GM18511 (cell line): ENCODE data around the gene PPP2CA.
"Not testable (repeated sequence)": the region's sequence is repeated elsewhere in the genome, so short reads cannot be mapped to it uniquely, and the experiment has no call there.

Source experiments
- ATAC-seq: cut with Tn5 transposase; IDR thresholded peaks from one replicate; pipeline ENCODE4 v1.9.1; 2021; ENCODE audit warnings: mild to moderate bottlenecking, moderate library complexity; ENCODE audit not compliant: unreplicated experiment

Gene PPP2CA

DNA sequence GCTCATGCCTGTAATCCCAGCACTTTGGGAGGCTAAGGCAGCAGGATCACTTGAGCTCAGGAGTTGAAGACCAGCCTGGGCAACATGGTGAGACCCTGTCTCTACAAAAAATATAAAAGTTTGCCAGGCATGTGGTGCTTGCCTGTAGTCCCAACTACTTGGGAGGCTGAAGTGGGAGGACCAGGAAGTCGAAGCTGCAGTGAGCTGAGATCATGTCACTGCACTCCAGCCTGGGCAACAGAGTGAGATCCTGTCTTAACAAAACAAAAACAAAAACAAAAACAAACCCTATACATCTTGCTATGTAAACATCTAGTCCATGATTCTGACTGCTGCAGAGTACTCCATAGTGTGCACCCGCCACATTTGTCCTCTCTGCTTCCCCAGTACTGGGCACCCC lies 19.8 kb upstream of the PPP2CA start:
- ATAC-seq = no peak

DNA sequence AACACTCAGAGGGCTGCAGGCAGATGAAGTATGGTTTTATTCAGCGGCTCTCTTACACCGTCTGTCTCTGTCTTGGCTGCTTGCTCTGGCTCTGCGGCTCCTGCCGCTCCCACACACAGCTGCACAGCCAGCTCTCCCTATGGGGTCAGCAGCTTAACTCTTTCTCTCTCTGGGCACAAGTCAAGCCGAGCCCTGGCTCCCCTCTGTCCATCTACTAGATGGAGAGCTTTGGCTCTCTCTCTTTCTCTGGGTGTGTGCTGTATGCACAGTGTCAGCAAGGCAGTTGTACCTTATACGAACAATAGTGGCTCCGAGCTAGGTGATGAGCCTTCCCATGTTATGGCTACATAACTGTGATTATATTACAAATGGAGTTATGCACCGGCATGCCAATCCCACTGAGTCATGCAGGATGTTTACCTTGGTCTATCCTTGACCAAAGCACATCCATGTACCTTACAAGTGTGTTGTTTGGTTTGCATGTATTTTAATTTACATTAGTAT lies 19.3 kb upstream of the PPP2CA start:
- no peak for ATAC-seq

DNA sequence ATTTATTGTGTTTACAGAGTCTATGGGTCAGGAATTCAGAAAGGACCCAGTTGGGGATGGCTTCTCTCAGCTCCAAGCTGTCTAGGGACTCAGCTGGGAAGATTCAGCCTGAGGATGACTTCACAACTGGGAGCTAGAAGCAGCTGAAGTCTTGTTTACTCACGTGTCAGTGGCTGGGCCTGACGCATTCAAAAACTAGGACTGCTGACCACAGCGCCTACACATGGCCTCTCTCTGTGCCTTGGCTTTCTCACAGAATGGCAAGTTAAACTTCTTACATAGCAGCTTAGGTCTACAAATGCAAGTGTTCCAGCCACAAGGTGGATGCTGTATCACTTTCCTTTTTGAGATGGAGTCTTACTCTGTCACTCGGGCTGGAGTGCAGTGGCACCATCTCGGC lies 16.3 kb upstream of the PPP2CA start:
- no peak for ATAC-seq

DNA sequence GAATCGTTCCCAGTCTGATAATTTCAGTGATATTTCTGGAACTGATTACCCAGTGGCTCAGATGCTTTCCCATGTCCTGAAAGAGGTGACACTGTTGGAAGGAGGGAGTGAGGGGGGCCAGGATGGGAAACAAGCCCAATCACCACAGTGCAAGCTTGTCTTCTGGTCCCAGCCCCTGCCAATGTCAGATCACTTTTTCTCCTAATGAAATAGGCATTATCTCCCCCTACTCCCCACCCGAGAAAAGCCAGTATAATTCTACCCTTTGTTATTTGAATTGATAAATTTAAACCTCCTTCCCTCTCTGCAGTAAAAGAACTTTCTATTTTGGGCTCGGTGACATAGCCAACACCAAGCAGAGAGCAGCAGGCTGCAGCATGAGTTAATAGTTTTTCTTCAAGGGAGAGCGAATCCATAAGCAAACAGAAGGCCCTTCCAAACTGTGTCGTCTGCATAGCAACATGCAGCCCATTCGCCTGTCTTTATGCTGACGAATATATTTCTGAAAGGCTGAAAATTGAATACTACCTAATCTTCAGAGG lies 14.6 kb upstream of the PPP2CA start:
- ATAC-seq = no peak

DNA sequence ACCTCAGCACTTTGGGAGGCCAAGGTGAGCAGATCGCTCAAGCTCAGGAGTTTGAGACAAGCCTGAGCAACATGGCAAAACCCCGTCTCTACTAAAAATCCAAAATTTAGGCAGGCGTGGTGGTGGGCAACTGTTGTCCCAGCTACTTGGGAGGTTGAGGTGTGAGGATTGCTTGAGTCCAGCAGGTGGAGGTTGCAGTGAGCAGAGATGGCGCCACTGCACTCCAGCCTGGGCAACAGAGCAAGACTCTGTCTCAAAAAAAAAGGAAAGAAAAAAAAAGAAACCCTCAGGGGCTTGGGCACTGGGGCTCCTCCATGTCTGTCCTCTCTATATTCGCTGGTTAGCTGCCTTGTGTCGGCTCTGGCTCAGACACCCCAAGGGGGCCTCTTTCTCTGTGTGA lies 10.9 kb upstream of the PPP2CA start:
- ATAC-seq = no peak

DNA sequence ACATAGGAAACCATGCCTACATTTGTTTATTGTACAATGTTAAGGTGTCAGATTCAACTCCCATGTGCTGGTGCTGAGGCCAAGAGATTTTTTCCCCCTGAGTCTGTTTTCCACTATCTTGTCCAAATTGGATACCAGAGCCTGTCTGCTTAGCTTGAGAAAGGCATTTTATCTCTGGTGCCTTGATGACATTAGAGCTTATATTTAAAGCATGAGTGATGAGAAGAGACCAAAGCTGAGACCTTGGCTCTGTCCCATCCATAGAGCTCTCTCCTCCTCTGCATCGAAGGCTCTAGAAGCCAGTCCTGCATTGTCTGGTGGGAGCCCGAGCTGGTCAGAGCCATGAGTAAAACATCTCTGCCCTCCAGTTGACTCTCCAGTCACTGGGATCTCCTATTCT lies 10.4 kb upstream of the PPP2CA start:
- ATAC-seq = no peak

DNA sequence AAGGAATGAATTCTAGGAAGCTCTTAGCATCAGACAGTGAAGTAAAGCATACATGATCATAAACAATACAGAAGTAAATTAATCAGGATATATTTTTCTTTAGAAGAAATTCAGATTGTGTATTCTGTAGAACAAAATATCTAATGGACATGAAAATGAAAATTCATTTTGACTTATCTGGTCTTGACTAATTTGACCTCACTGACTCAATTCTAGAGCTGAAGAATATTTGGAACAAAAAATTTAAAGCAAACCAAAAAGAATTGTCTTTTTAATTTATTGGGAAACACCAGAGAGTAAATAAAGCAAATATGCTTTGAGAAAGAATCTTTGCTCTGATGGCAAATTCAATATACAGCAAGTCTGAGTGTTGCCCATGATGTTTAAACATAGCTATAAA lies 2.8 kb upstream of the PPP2CA start:
- ATAC-seq = no peak

DNA sequence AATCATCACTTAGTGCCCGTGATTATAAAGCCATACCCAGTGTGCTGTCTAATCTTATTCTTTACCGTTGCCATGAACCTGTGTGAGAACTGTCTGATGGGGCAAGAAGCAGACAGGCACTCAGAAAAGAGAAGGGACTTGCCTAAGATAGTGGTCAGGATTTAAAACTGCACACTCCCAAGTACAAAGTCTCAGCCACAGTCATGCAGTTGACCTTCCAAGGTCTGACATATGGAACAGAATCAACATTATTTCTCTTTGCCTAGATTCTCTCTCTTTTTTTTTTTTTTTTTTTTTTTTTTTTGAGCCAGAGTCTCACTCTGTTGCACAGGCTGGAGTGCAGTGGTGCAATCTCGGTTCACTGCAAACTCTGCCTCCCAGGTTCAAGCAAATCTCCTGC lies 1.9 kb upstream of the PPP2CA start:
- no peak for ATAC-seq

DNA sequence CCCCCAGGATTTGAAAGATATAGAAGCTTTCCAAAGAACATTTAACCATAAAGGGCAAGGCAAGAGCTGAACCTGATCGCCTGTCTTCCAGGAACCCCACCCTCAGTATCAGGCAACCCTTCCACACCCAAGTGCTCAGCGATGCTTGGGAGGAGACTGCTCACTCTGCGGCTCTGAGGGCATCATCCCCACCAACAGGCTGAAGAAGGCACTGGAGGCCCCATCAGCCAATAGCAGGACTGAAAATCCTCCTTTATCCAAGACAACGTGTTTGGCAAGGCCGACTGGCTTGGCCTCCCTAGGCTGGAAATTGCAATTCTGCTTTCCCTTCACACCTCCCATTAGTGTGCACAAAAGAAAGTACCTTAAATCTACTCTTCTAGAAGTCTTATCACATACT lies 1.4 kb upstream of the PPP2CA start:
- no peak for ATAC-seq

DNA sequence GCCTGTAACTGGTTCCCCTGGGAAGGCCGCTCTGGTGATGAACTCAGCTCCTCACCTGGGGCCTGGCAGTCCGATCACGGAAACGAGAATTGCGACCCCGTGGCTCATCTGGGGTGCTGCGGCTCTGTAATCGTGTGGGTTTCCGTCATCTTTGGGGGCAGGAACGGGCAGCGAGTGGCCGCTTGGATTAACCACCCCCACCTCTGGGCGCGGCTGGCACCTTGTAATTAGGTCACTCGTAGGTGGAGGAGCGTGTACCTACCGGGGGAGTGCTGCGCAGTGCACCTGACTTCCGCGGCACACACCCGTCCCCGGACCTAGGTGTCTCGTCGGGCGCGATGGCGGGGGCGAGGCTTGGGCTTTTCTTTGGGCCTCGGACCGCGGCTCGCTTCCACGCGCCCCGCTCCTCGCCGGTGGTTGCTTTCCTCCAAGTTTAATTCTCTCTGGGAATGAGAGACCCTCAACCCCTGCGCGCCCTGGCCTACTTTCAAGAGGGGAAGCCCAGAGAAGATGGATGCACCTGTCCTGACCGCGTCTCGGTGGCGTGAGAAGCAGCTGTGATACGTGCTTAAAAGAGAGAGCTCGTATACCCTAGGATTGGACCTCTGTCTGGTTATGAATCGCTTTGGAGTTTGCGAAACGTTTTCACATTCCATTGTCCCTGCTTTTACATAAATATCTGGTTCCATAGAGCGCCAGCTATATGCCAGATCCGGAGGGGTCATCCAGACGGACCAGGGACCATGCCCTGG lies 744 bp upstream of the PPP2CA start:
- peak; percentile 39 for ATAC-seq

DNA sequence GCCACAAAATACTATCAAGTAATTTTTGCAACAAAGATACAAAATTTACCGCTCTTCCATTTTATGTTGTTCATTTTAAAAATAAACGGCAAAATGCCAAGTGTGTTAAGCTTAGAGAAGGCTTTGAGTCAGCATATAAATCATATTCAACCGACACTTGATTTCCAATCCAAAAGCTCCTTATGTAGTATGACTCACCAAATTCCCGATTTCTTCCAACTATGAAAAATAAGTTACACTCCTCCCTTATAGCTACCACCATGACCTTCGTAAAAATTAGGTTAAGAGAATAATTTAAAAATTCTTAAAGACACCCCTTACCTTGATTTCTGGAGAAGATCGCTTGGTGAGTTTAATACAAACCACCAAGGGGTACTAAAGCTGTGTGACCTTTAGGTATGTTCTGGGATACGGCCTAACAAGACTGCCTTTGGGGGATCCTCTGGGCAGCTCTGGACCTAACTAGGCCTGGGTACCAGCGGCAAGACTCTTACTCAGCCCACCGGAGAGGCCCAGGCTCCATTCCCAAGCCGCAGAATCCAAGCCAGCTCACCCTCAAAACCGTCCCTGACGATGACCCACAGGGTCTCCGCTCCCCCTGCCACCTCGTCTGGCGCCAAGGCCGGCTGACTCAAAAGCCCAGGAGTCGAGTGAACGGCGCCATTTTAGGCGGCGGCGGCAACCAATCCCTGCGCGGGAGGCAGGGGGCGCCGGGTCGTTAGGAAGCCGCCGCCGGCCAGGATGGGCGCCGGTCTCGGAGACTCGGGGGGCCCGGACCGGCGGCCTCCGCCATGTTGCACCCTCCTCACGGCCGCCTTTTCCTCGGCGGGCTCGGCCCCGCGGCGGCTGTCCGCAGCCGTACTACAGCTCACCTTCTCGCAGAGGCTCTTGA lies 739 bp downstream of the PPP2CA start:
- peak; percentile 42 for ATAC-seq

DNA sequence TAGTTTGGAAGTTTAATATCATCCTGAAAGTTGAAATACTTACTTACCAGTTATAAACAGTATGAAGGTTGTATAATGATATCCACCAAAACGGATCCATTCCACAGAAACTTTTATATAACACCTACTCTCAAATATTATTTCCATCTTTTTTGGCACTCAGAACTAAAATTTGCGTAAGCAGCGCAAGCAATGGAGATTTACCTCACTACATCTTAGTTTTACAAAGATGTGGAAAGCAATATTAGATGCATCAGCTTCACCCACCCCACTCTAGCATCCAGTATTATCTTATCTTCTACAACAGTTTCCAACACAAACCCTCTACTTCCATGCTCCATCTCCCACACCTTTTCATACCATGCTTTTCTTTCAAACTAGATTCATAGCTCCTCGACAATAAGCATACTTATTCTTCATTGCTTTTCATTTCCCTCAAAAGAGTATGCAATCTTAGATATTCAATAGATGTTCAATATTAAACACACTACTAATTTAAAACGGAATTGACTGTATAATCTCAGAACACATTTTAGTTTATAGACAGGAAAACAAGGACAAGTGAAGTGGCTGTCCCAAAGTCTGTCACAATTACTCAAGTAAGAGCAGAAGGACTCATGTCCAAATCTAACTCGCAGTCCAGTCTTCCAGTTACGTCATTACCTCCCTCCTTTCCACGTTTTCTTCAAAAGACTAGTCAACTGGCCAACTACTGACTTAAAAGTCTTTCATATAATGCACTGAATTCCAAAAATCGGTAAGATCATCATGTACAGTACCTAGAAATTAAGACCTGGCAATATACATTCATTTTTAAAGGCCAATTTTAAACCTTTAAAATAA lies 2.2 kb downstream of the PPP2CA start:
- no peak for ATAC-seq

DNA sequence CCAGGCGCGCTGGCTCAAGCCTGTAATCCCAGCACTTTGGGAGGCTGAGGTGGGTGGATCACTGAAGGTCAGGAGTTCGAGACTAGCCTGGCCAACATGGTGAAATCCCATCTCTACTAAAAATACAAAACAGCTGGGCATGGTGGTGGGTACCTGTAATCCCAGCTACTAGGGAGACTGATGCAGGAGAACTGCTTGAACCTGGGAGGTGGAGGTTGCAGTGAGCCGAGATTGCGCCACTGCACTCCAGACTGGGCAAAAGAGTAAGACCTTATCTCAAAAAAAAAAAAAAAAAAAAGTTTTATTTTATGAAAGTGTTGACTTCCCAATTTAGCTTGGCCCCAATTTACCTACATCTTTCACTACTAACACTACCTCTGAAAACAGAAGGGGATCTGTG lies 4.2 kb downstream of the PPP2CA start:
- not testable (repeated sequence) for ATAC-seq

DNA sequence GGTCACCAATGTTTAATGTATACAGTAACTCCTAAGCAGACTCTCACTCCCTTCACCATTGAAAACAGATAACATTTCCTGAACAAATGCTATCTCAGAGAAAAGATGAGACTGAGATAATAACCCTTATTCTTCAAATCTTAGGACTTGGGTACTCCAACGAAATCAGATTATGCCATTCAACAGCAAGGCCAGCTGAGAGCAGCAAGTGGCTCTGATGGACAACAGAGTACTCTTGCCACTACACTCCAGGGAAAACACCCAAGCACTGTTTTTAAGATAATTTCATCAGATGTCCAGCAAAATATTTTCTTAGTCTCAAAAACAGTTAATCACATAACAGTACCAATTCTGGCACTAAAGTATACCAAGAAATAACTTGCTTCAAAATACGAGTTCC lies 10.1 kb downstream of the PPP2CA start:
- no peak for ATAC-seq

DNA sequence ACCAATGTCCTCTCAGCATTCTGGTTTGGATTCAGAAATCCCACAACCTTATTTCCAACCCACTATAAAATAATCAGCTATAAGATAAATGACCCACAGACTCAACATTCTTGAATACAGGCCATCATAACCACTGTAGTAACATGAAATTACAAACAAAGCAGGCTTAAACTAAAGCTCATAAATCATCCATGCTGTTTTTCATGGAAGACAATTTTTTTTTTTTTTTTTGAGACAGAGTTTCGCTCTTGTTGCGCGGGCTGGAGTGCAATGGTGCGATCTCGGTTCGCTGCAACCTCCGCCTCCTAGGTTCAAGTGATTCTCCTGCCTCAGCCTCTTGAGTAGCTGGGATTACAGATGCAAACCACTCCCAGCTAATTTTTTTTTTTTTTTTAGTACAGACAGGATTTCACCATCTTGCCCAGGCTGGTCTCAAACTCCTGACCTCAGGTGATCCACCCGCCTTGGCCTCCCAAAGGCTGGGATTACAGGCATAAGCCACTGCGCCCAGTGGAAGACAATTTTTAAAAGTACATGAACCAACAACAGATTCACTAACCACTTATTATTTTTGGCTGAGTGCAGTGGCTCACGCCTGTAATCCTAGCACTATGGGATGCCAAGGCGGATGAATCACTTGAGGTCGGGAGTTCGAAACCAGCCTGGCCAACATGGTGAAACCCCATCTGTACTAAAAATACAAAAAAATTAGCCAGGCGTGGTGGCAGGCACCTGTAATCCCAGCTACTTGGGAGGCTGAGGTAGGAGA lies 14.4 kb downstream of the PPP2CA start:
- ATAC-seq = not testable (repeated sequence)

DNA sequence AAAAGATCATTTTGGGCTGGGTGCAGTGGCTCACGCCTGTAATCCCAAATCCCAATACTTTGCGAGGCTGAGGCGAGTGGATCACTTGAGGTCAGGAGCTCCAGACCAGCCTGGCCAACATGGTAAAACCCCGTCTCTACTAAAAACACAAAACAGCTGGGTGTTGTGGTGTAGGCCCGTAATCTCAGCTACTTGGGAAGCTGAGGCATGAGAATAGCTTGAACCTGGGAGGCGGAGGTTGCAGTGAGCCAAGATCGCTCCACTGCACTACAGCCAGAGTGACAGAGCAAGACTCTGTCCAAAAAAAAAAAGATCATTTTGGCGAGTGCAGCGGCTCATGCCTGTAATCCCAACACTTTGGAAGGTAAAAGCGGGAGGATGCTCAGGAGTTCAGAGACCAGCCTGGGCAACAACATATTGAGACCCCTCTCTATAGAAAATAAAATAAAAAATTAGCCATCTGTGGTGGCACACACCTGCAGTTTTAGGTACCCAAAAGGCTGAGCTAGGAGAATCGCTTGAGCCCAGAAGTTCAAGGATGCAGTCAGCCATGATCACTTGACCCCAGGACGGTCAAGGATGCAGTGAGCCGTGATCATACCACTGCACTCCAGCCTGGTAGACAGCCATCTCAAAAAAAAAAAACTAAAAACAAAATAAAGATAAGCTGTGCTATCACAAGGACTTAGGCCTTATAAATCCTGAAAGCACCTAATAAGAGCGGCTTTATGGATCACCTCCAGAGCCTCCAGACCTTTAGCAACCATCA lies 16.2 kb downstream of the PPP2CA start:
- no peak for ATAC-seq

DNA sequence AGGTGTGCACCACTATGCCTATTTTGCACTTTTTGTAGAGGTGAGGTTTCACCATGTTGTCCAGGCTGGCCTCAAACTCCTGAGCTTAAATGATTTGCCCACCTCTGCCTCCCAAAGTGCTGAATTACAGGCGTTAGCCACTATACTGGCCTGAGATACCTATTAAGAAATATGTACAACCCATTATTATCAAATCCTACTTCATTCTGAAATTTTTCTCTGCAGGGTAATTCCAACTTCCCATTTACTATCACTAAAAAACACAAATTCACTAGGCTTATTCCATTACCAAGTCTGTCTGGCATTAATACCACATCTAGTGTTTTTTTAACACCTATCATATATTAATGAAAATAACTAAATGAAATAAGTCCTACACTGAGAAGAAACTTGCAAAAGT lies 18.2 kb downstream of the PPP2CA start:
- no peak for ATAC-seq

DNA sequence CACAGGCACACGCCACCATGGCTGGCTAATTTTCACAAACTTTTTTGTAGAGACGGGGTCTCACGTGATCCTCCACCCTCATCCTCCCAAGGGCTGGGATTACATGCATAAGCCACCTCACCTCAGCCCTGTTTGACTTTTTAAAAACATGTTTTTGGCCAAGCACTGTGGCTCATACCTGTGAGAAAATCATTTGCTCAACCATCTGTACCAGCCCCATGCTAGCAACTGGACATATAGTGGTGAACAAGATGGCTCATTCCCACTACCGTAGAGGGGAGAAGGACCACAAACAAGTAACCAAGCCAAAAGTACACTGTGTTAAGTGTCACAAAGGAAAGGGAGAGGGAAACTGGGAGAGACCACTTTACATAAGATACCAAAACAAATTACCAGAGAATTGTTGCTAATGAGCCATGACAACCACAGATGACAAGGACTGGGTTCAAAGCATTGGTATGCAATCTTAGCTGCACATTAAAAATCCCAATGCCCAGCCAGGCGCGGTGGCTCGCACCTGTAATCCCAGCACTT lies 19.2 kb downstream of the PPP2CA start:
- ATAC-seq = no peak

DNA sequence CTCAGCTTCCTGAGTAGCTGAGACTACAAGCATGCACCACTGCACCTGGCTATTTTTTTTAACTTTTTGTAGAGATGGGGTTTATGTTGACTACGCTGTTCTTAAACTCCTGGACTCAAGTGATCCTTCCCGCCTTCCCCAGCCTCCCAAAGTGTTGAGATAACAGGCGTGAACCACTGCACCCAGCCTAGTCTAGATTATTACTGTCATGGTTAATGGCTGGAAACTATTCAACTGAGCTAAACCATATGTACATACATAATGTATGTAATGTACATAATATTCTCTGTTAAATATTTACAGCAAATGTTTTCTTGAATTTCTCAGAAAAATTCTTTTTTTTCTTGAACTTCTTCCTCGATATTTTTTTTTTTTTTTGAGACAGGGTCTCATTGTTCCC lies 21.3 kb downstream of the PPP2CA start:
- ATAC-seq = no peak
